ENCODE measurements around the gene DAGLB. TPM values are rescaled to one million over a fixed set of nuclear protein-coding genes. Genes with fewer than 3 reads are reported as not detected.
A peak's percentile ranks its signal among the peaks of the same experiment; 100 is the strongest.

The DAGLB gene
- total RNA-seq, 1 donor from 2014 or later: 13.6 TPM

- no peak overlapping the region for H3K4me3 ChIP-seq (ENCODE audit: low read depth, low read length)
- DNase-seq (ENCODE audit: low read depth): no peak
- peaks cover 1% of the 10 kb centered on the region for H3K36me3 ChIP-seq (ENCODE audit: control insufficient read depth, insufficient read depth, low read length)
- no peak for TF ChIP-seq CTCF (IDR thresholded peaks at IDR 0.05; ENCODE audit: insufficient read depth, low read length, poor library complexity, severe bottlenecking)
- H3K27me3 ChIP-seq (ENCODE audit: control insufficient read depth, insufficient read depth, low read length): no peaks in the 10 kb centered on the region
Observed at GRCh38 chr7:6444516-6445269, 3.1 kb downstream of the DAGLB start.

DNA sequence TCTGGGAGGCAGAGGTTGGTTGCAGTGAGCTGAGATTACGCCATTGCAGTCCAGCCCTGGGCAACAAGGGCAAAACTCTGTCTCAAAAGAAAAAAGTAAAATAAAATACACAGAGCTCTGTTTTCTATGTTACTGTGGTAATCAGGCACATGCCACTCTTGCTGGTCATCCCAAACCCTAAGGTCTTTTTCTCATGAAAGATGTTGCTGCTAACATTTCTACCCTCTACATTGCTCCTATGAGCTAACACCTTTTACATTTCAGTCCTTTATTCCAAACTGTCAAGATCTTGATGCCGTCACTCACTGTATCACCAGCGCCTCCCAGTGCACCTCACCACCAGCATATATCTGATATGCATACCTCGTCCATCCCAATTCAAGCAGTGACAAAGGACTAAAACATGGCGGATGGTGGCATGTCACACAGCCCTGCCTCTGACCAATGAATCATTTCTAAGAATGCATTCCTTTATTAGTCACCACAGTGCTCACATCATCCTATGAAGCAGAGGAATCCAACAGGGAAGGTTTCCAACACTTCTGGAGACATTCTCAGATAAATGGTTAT, 4.3 kb downstream of the DAGLB start:
- peak; percentile 82 for DNase-seq (ENCODE audit: low read depth)
- Histone ChIP-seq H3K4me3 (ENCODE audit: low read depth, low read length) (no peak overlapping the region), H3K27me3 (ENCODE audit: control insufficient read depth, insufficient read depth, low read length) (no peaks in the 10 kb centered on the region), H3K36me3 (ENCODE audit: control insufficient read depth, insufficient read depth, low read length) (peaks cover 1% of the 10 kb centered on the region)
- TF ChIP-seq CTCF (IDR thresholded peaks at IDR 0.05; ENCODE audit: insufficient read depth, low read length, poor library complexity, severe bottlenecking): no peak

GRCh38 chr7:6442114-6442513, 5.6 kb downstream of the DAGLB start:
- no peak for DNase-seq (ENCODE audit: low read depth)
- Histone ChIP-seq H3K4me3 (ENCODE audit: low read depth, low read length) (no peak overlapping the region), H3K27me3 (ENCODE audit: control insufficient read depth, insufficient read depth, low read length) (no peaks in the 10 kb centered on the region), H3K36me3 (ENCODE audit: control insufficient read depth, insufficient read depth, low read length) (peaks cover 1% of the 10 kb centered on the region)
- TF ChIP-seq CTCF (IDR thresholded peaks at IDR 0.05; ENCODE audit: insufficient read depth, low read length, poor library complexity, severe bottlenecking): no peak

- Histone ChIP-seq H3K27me3 (ENCODE audit: control insufficient read depth, insufficient read depth, low read length) (no peaks in the 10 kb centered on the region), H3K36me3 (ENCODE audit: control insufficient read depth, insufficient read depth, low read length) (peaks cover 1% of the 10 kb centered on the region), H3K4me3 (ENCODE audit: low read depth, low read length) (no peak overlapping the region)
- no peak for DNase-seq (ENCODE audit: low read depth)
- no peak for TF ChIP-seq CTCF (IDR thresholded peaks at IDR 0.05; ENCODE audit: insufficient read depth, low read length, poor library complexity, severe bottlenecking)
Observed at GRCh38 chr7:6440381-6440780, 7.4 kb downstream of the DAGLB start.

GRCh38 chr7:6438427-6438826, 9.3 kb downstream of the DAGLB start:
- no peak for DNase-seq (ENCODE audit: low read depth)
- Histone ChIP-seq H3K36me3 (ENCODE audit: control insufficient read depth, insufficient read depth, low read length) (peaks cover 3% of the 10 kb centered on the region), H3K27me3 (ENCODE audit: control insufficient read depth, insufficient read depth, low read length) (no peaks in the 10 kb centered on the region), H3K4me3 (ENCODE audit: low read depth, low read length) (no peak overlapping the region)
- TF ChIP-seq CTCF (IDR thresholded peaks at IDR 0.05; ENCODE audit: insufficient read depth, low read length, poor library complexity, severe bottlenecking): no peak
